Measurements from ENCODE around the gene TUBGCP6. TPM values are rescaled to one million over a fixed set of nuclear protein-coding genes. Genes with fewer than 3 reads are reported as not detected.

TUBGCP6 gene
- total RNA-seq, 2 donors from 2014 or later: 56.3 to 117 TPM

DNA sequence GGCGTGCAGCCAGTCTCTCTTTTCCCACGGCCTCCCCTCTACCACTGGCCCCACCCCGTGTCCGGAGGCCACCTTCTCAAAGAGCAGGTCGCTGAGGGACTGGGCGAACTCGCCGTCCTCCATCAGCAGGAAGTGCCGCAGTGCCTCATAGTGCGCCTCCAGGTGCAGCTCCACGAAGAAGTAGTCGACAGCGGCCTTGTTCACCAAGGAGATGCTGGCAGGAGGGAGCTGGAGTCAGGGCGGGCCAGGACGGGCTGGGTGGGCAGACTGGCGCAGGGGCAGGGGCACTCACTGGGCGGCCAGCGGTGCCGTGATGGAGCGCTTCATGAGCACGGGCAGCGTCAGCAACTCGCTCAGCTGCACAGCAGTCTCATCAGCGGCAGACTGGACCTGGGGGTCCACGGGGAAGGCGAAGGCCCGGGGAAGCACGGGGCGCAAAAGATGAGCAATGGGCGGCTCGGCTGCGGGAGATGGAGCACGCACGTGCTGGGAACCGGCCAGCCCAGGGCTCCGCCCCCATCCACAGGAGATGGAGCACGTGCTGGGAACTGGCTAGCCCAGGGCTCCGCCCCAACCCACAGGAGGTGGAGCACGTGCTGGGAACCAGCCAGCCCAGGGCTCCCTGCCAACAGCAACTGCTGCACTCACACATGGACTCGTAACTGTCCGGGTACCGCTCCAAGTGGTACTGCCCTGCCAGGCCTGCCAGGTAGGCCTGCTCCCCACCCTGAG lies 25.7 kb downstream of the TUBGCP6 start:
- peaks cover 32 to 49% of the 10 kb centered on the region in 2 donors for H3K36me3 ChIP-seq
- H3K4me3 ChIP-seq: no peak overlapping the region
- no peaks in the 10 kb centered on the region for H3K9me3 ChIP-seq
- TF ChIP-seq POLR2AphosphoS5 (IDR thresholded peaks at IDR 0.05) (peak; percentile 95), POLR2A (IDR thresholded peaks at IDR 0.05) (no peak)
- TF ChIP-seq, protein P1, sequence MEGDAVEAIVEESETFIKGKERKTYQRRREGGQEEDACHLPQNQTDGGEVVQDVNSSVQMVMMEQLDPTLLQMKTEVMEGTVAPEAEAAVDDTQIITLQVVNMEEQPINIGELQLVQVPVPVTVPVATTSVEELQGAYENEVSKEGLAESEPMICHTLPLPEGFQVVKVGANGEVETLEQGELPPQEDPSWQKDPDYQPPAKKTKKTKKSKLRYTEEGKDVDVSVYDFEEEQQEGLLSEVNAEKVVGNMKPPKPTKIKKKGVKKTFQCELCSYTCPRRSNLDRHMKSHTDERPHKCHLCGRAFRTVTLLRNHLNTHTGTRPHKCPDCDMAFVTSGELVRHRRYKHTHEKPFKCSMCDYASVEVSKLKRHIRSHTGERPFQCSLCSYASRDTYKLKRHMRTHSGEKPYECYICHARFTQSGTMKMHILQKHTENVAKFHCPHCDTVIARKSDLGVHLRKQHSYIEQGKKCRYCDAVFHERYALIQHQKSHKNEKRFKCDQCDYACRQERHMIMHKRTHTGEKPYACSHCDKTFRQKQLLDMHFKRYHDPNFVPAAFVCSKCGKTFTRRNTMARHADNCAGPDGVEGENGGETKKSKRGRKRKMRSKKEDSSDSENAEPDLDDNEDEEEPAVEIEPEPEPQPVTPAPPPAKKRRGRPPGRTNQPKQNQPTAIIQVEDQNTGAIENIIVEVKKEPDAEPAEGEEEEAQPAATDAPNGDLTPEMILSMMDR (IDR thresholded peaks at IDR 0.05): peak in 1 of 4 experiments; percentile 17
- 58% methylated on average over 41 of the region's 42 CpGs for WGBS
- no peaks in the 10 kb centered on the region for H3K27me3 ChIP-seq (replicated peaks; ENCODE audit: insufficient read depth)
- no peak overlapping the region for H3K27ac ChIP-seq
- DNase-seq (ENCODE audit: low spot score): peak; percentile 97
- no peaks in the 10 kb centered on the region for H3K4me1 ChIP-seq (replicated peaks)
- intact Hi-C loops (cut with DNase I): no loop called here

DNA sequence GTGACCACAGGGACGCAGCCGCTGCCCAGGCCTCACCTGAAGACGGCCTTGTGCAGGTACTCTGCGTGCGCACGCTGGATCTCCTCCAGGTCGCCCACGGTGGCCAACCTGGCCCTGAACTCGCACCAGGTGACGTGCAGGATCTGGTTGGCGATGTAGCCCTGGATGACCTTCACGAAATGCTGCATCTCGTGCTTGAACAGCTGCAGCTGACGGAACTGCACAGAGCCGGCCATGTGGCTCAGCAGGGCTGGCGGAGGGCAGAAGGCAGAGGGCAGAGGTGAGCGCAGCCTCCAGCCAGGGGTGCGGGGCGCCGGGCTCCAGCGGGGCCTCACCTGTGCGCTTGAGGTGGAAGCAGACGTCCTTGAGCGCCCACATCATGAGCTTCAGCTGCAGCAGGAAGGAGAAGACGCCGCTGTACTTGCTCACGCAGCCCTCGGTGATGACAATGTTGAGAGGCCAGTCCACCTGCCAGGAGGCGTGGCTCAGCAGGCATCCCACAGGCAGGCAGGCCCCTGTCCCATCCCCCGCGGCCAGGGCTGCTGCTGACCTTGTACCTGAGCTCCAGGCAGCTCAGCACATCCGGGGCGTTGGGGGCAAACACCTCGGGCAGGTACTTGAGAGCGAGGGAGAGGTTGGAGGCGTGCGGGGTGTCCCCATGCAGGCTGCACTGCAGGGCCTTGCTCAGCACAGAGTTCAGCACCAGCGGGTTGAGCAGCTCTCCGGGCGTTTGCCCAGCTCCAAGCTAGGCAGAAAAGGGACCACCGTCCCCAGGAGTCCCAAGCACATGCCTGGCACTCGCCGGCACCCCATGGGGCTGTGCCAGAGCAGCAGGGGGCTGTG lies 26.4 kb downstream of the TUBGCP6 start:
- peaks cover 32 to 44% of the 10 kb centered on the region in 2 donors for H3K36me3 ChIP-seq

DNA sequence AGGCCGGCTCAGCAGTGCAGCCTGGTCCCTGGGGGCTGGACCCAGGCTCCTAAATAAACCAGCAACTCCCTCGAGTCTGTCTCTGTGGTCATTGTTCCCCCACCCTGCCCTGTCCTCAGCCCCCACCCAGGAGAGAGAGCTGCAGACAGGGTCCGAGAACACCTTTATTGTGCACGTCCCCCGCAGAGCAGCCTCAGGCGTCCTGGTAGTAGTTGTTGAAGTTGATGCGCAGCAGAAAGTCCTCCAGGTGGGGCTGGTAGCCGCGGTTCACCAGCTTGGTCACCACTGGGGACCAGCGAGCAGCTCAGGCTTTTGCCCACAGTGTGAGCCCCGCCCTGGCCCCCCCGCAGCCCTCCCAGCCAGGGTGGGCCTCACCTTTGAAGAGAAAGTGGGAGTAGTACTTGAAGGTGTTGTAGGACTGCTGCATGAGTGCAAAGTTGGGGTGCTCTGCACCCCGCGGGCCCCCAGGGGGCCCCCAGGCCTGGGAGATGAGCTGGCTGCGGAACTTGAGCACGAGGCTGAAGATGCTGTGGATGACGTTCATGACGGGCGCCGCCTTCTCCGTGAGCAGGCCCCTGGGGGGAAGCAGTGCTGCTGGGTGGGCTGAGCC lies 27.2 kb downstream of the TUBGCP6 start:
- 81% methylated on average over 19 of the region's 21 CpGs for WGBS
- no peak for TF ChIP-seq POLR2AphosphoS5 (IDR thresholded peaks at IDR 0.05)
- TF ChIP-seq, protein P1 (IDR thresholded peaks at IDR 0.05): no peak
- TF ChIP-seq POLR2A (IDR thresholded peaks at IDR 0.05): no peak
- no peak for DNase-seq (ENCODE audit: low spot score)
- H3K27me3 ChIP-seq (replicated peaks; ENCODE audit: insufficient read depth): no peaks in the 10 kb centered on the region
- H3K9me3 ChIP-seq: no peaks in the 10 kb centered on the region
- H3K4me1 ChIP-seq (replicated peaks): no peaks in the 10 kb centered on the region
- intact Hi-C loops (cut with DNase I): no loop called here
- no peak overlapping the region for H3K27ac ChIP-seq
- peaks cover 29 to 42% of the 10 kb centered on the region in 2 donors for H3K36me3 ChIP-seq
- H3K4me3 ChIP-seq: no peak overlapping the region

More for the DNA sequence above, 26.4 kb downstream of the TUBGCP6 start:
- no peaks in the 10 kb centered on the region for H3K27me3 ChIP-seq (replicated peaks; ENCODE audit: insufficient read depth)
- H3K4me3 ChIP-seq: no peak overlapping the region
- 83% methylated on average over 43 of the region's 43 CpGs for WGBS
- DNase-seq (ENCODE audit: low spot score): no peak
- no peak for TF ChIP-seq POLR2A (IDR thresholded peaks at IDR 0.05)
- TF ChIP-seq, protein P1 (IDR thresholded peaks at IDR 0.05): no peak
- no peak for TF ChIP-seq POLR2AphosphoS5 (IDR thresholded peaks at IDR 0.05)
- no peaks in the 10 kb centered on the region for H3K9me3 ChIP-seq
- H3K4me1 ChIP-seq (replicated peaks): no peaks in the 10 kb centered on the region
- intact Hi-C loops (cut with DNase I): no loop called here
- no peak overlapping the region for H3K27ac ChIP-seq

DNA sequence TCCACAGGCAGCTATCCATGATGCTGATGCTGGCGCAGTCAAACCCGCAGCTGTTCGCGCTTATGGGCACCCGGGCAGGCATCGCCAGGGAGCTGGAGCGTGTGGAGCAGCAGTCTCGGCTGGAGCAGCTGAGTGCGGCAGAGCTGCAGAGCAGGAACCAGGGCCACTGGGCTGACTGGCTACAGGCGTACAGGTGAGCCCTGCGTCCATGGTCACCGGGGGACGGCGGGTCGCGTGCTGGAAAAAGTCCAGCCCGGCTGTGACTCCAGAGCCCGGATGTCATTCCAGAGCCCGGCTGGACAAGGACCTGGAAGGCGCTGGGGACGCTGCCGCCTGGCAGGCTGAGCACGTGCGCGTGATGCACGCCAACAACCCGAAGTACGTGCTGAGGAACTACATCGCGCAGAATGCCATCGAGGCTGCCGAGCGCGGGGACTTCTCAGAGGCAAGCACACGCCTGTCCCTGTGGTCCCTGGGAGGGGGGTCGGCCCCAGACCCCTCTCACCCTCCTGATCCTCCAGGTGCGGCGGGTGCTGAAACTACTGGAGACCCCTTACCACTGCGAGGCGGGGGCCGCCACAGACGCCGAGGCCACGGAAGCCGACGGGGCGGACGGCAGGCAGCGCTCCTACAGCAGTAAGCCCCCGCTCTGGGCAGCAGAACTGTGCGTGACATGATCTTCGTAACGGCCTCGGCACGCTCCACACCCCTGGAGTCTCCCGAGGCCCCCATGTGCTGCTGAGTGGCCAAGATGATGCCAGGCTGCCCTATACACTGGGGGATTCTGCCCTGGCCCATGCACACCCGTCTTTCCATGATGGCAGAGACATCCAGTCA lies 27.9 kb downstream of the TUBGCP6 start:
- TF ChIP-seq POLR2AphosphoS5 (IDR thresholded peaks at IDR 0.05) (no peak), POLR2A (IDR thresholded peaks at IDR 0.05) (no peak)
- TF ChIP-seq, protein P1 (IDR thresholded peaks at IDR 0.05): no peak
- Histone ChIP-seq H3K4me1 (replicated peaks) (no peaks in the 10 kb centered on the region), H3K27me3 (replicated peaks; ENCODE audit: insufficient read depth) (no peaks in the 10 kb centered on the region), H3K4me3 (no peak overlapping the region), H3K27ac (no peak overlapping the region), H3K36me3 (peaks cover 25 to 35% of the 10 kb centered on the region in 2 donors), H3K9me3 (no peaks in the 10 kb centered on the region)
- intact Hi-C loops (cut with DNase I): no loop called here
- 92% methylated on average over 52 of the region's 57 CpGs for WGBS
- DNase-seq (ENCODE audit: low spot score): no peak

All from prostate gland (tissue), 2 donors.